HG03095 (cell line): Measurements from ENCODE around the gene SMPDL3A.
A peak's percentile ranks its signal among the peaks of the same experiment; 100 is the strongest.
"Not testable (repeated sequence)": the region's sequence is repeated elsewhere in the genome, so short reads cannot be mapped to it uniquely, and the experiment has no call there.

Experiments used
- ATAC-seq: cut with Tn5 transposase; IDR thresholded peaks from one replicate; pipeline ENCODE4 v1.9.1; 2021; ENCODE audit warnings: moderate library complexity; ENCODE audit not compliant: unreplicated experiment

The SMPDL3A gene, protein sequence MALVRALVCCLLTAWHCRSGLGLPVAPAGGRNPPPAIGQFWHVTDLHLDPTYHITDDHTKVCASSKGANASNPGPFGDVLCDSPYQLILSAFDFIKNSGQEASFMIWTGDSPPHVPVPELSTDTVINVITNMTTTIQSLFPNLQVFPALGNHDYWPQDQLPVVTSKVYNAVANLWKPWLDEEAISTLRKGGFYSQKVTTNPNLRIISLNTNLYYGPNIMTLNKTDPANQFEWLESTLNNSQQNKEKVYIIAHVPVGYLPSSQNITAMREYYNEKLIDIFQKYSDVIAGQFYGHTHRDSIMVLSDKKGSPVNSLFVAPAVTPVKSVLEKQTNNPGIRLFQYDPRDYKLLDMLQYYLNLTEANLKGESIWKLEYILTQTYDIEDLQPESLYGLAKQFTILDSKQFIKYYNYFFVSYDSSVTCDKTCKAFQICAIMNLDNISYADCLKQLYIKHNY

DNA sequence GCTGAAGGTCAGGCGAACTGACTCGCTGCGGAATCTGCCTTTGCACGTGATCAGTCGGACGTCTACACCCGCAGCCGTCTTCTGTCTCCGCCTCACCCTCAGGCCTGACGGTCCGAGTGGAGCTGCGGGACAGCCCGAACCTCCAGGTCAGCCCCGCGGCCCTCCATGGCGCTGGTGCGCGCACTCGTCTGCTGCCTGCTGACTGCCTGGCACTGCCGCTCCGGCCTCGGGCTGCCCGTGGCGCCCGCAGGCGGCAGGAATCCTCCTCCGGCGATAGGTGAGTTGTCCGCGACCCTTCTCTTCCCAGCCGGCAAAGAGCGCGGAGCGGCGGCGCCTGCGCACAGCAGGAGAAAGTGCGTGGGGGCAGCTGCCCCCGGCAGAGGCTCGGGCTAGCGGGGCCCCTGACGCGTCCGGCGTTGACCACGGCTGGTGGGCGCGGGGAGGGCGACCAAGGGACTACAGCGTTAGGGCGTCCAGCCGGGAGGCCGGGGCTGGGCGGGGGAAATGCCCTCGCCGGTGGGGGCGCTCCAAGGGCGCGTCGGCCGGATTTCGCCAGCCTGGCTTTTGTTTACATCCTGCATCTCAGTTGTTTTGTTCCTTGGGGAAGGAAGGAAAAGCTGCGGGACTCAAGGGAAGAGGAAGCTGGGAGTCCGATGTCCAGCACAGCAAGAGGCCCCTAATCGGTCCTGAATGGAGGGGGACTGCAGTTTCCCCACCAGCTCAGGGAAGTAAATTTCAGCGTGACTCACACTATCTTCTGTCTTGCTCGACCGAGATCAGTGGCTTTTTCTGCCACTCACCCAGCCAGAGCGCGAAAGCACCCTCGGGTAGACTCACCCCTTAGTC is at the start of gene SMPDL3A:
Gene SMPDL3A, plus strand, starts transcription at position 77 of the 846 bp plus-strand sequence. Its CDS starts 89 bp downstream, at position 166.
- peak; percentile 65 for ATAC-seq

DNA sequence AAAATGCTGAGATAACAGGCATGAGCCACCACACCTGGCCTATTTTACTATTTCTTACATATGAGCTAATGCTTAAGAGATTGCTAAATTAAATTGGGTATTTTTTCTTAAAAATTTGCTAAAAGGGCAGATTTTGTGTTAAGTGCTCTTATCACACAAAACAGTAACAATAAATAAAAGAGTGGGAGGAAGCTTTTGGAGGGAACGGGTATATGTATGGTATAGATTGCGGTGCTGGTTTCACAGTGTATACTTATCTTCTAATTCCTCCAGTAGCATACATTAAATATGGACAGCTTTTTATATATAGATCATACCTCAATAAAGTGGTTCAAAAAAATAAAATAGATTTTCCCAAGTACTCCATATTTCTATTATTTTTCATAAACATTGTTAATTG is 49.0 kb upstream of the SMPDL3A start:
- no peak for ATAC-seq

DNA sequence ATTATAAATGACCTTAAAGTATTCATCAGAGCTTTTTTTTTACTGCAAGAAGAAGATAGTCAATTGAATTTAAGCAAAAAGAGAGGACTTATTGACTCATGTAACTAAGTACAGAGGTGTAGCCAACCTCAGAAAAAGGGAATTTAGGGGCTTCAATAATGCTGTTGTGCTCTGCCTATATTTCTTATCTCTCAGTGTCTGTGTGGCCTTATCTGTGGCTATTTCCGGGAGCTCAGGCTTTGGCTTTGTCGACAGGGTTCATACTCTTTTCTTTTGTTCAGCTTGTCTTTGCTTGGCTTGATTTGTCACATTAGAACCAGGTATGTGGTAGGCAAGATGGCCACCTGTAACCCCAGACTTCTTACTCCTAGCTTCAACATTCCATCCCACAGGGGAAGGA is 48.1 kb upstream of the SMPDL3A start:
- no peak for ATAC-seq

DNA sequence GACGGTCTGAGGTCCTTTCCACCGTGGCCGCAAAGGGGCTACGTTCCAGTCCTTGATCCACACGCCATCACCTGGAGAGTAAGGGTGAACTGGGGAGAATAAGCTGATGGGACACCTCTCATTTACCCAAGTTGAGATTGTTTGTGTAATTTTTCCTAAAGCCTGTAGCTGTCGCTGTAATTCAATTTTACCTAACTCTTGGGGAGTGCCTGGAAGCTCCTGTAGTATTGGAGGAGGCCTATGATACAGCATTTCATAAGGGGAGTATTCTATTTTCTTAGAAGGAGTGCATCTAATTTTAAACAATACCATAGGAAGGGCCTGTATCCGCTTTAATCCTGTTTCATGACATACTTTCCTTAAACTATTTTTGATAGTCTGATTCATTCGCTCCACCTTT is 44.8 kb upstream of the SMPDL3A start:
- ATAC-seq, result not testable (repeated sequence)

DNA sequence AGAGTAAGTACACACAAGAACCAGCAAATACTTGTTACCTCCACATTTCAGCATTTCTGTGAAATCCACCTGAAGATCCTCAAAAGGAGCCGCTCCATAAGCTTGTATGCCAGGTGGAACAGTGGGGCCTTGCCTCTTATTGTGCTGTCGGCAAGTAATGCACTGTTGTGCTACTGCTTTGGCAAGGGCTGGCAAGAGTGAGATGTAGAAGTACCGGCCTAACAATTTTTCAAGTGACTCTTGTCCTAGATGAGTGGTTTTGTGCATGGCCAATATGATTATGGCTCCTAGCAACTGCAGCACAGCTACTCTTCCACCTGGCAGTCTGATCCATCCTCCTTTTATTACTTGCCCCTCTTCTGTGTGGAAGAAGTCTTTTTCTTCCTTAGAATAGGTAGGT is 44.2 kb upstream of the SMPDL3A start:
- not testable (repeated sequence) for ATAC-seq

DNA sequence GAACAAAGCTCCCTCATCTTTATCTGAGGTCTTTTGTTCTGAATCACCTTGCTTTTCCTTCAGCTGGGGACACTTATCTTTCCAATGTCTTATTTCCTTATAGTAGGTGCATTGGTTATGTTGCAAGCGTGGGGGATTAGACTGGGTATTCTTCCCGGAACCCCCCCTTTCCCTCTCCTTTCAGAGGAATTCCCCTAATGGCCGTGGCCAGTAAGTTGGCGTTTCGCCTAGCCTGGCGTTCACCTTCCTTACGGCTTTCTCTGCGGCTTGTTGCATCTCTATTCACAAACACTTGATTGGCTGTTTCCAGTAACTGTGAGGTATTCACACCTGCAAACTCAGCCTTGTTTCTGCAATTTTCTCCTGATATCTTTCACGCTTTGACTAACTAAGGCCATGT is 42.4 kb upstream of the SMPDL3A start:
- no peak for ATAC-seq

DNA sequence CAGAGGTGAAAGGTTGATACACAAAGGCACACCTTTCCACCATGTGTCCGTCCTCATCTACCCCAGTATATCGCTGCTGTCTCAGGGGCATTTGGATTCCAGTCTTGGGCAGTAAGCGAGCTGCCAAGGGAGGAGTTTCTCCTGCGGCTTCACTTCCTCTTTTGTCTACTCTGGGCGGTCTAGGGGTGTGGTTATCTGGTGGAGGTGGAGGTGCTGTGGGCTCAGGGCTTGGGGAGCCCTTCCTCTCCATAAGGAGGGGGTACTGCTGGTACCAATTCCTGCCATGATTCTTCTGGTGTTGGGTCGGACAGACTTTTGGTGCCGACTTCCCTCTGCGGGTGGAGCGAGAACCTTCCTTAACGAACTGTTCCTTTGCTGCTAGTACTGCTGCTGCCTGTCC is 41.5 kb upstream of the SMPDL3A start:
- no peak for ATAC-seq

DNA sequence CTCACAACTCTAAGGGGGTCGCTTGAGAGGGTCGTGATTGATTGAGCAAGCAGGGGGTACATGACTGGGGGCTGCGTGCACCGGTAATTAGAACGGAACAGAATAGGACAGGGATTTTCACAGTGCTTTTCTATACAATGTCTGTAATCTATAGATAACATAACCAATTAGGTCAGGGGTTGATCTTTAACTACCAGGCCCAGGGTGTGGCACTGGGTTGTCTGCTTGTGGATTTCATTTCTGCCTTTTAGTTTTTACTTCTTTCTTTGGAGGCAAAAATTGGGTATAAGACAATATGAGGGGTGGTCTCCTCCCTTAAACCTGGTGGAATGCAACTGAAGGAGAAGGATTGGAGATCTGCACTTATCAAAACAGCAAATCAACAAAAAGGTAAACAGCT is 40.1 kb upstream of the SMPDL3A start:
- not testable (repeated sequence) for ATAC-seq

DNA sequence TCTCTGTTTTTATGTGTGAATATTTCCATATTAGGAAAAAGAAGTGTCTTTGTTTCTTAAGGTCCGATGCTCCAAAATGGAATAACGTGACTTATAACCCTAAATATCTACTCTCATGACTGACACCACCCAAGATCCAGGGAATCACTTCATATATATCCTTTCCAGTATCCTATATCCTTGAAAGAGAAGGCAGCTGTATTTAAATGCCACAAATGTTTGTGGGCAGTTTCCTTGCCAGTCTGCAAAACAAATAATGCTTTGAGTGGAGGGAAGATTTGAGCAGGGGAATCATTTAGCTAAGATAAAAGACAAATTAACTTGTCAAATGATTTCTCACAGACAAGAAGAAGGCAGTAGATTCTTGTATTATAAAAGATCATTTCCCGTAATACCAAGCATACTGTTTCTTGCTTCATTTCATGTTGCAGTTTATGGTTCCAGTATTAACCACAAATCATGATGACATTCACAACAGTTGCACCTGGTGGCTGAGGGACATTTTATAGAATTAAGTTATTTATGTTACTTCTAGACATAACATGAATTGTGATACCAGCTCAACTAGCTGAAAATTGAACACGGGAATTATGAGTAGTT is 39.5 kb upstream of the SMPDL3A start:
- no peak for ATAC-seq

DNA sequence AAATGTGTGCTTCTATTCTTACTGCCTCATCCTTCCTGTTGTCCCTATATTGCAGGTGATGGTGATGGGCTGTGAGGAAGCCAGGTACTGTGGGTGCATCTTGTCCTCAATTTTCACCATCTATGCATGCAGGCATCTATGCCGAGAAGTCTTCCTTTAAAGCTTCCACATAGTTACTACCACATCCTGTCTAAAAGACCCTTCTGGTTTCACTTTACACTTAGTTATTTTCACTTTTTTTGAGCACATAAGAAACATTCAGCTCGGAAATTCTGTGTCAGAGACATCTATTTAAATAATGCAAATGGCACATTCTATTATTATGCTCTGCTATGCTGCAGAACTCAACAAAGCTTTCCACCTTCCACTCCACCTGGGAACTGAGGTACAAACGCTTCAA is 37.7 kb upstream of the SMPDL3A start:
- ATAC-seq, result peak; percentile 88

DNA sequence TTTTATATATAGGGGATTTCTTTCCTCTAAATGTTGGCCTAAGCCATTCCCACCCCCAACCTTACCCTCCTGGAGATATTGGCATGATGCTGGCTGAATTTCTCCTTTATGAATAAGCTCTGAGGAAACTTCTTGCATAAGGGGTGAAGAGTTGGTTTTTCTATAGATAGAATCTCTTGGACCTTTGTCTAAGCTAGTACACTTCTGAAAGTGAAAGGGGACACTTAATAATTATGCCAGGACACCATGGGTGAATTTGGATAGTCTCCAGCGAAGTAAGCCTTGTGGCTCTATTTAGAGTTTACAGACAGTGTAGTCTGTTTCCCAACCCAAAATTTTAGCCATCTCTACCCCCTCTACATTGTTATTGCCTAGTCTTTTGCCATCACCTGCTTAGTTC is 36.6 kb upstream of the SMPDL3A start:
- ATAC-seq, result no peak

DNA sequence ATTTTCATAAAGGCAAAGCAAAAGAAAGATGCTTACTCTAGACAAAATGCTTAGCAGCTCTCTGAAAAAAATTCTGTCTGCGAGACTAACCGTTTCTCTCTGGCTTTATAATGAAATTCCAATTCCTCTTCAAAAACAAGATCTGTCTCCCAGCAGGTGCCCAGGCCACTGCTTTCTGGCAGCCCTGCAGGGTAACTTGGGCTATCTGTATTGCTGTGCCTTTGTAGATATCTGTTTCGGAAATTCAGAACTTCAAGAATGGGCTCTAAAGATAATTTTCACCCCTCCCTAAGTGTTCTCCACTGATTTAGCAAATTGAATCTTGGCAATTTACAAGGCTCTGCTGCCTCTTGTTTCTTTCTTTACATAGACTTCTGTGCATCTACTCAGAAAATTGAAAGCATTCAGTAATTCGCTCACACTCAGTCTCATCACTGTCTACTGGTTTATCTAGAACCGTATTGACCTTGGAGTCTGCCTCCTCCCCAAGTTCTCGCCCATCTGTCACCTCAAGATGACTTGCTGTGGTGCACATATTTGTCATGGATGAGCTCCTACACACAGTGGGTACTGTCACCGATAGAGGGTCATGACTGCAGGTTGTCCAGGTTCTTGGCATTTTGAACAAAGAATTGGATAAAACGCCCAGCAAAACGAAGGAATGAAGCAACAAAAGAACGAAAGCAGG is 35.9 kb upstream of the SMPDL3A start:
- no peak for ATAC-seq

DNA sequence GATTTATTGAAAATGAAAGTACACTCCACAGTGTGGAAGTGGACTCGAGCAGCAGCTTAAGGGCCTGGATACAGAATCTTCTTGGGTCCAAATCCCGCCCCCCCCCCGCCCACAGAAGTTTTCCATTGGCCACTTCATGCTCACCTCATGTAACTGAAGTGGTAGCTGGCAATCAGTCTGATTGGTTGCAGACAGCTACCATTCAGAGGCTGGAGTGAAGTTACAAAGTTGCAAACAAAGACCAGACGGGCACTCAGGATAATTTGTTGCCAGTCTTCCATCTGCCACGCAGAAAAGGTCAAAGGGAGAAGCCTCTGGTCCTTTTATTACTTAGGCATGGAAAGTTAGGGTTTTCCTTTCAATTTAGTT is 35.4 kb upstream of the SMPDL3A start:
- ATAC-seq, result no peak

DNA sequence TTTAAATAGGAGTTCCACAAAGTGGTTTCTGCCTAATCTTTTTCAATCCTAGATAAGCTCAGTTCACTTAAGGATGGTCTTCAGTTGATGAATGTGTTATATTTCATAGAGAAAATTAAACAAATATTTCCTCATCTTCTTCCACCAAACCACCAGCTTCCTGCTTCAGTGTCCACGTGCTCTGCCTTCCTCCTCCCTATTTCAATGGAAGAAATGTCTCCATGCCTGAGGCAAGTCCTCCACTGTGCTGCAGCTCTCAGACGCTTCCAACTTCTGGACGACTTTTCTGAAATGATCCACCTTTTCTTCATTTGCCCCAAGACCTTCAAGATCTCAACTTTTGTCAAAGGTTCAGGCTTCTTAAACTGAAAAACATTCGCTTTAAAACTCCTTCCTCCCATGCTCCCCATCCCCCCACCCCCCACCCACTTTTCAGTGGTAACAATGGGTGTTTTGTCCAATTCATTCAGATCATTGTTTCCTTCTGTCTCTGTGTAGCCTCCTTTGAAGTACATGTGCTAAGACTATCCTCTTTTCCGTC is 34.8 kb upstream of the SMPDL3A start:
- ATAC-seq, result no peak

DNA sequence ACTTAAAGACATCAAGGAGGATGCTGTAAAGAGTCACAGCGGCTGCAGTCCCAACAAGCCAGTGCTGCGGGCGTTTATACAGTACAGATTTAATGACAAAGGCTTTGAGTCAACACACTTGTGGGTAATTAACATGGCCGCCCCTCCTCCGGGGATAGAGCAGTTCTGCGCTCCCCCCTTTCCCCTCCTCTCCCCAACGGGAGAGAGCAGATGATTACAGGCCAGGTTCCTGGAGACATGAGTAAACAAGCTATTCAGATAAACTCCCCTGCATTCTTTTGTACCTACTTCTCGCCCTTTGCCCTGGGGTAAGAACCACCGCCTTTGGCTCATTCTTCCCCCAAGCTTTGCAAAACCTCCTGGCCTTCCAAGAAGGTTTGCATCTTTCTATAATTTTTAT is 33.2 kb upstream of the SMPDL3A start:
- no peak for ATAC-seq

DNA sequence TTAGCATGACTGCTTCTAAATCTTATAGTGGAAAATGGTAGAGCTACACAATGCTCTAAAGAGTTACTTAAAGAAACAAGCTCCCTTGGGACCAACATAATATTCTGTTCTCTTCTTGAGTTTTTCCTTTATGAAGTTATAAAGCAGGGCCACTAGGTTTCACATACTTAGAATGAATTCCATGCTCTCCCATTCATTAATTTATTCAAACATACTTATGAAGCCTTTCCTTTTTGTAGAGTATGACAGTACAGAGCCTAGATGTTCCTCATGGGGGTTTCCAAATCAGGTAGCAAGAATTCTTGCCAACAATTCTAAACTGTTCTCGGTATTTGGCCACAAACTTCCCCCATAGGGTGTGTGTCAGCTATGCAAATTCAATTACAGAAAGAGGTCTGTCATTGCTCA is 30.1 kb upstream of the SMPDL3A start:
- ATAC-seq, result peak; percentile 96

DNA sequence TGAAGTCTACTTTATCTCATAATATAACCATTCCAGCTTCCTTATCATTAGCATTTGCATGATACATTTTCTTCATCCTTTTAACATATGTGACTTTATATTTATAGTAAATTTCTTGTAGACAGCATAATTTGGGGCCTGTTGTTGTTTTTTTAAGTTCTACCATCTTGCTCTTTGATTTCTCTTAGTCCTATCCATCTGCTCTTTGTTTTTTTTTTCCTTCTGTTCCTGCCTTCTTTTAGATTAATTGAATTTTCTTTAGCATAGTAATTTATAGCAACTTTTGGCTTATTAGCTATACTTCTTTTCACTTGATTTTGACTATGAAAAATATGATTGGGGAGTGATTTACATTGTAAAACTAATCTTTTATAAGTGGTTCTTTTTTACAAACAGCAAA is 28.7 kb upstream of the SMPDL3A start:
- no peak for ATAC-seq

DNA sequence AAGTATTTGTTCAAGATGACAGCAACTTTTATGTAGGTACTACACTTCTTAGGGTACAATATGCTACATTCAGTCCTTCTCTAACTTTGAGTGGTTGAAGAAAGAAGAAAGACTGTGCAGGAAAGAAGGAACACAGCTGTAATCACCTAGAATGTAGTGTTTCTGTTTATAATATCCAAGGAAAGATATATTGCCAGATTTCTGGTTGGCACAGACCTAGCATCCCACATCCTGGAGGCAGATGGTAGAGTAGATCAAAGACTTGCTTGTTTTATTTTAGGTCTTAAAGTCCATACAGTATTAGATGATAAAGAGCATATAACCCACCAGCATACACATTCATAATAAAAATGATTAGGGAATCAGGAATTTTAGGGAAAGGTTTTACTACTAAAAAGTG is 22.8 kb upstream of the SMPDL3A start:
- no peak for ATAC-seq

DNA sequence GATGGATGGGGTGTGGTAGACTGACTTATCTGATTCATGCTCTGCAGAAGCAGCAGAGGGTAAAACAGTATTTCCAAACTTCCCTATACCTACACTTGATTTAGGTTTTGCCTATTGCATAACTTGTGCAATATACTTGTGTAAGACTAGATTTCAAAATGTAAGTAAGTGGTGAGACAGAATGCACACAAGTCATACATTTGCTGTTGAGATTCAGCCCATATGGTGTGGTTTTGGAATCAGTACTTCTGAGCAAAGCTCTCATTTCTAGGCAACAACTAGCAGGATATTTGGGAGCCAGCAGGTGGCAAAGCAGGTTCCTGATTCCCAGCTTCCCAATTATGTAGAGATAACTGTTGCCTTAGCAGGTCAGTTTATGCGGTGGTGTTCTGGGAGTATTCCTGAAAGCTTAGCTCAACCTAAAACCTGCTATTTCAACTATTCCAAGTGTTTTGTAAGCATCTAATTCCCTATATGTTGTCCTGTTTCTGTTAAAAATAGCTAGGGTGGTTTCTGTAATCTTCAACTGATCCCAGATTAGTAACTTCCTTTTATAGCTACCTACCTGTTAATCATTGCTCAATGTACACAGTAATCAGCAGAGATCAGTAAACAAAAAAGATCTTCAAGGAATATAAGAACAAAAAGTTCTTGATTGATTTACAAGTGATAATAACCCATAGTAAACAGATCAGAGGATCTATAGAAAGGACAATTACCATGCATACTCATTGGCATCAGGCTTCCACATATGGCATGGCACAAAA is 18.0 kb upstream of the SMPDL3A start:
- ATAC-seq, result no peak
